ENCODE measurements around the gene GSE1.

The GSE1 gene

DNA sequence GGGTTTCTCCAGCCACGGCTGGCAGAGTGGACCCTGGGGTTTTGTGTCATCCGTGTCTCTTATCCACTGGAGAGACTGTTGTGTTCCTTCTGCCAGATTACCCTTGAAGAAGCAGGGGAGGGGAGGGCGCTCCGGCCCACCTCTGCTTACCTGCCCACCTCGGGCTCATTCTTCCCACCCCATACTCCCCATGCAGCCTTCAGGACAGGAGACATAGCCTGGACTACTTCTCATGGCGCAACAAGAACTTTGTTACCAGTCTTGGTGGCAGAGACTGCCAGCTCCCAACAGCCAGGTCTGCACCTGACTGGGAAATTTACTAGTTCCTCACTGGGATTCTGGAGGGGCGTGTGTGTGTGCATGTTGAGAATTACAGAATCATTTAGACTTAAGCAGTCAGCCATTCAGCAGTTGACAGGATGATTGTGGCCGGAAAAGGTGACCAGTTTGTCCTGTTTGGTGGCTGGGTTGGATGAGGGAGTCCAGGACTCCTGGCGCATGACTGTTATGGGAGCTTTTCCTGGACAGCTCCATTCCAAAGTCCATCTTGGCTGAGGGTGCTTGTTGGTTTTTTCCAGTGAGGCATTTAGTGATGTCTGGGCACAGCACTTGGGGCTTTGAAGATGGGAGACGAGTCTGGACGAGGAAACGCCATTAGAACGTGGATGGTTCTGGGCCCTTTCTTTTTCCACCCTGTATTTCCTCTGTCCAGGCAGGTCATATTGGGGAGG is 8.7 kb downstream of the GSE1 start:
- no peak for DNase-seq

DNA sequence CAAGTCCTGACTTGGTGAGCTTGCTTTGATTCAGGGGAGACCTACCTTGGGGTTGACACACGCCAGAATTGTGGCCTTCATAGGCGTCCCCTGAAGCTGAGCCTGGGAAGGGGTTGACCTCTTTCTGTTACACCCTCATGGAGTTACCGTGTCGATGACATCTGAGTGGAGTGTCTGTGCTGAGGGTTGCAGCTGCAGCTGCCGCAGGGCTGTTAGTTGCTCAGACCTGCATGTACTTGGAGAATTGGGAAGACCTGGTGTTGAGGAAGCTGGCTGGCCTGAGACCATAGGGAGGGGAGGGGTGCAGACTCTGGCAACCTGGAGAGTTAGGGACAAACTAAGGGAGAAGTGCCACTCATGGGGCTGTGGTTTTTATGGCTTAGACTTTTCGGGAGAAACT is 9.6 kb downstream of the GSE1 start:
- no peak for DNase-seq

DNA sequence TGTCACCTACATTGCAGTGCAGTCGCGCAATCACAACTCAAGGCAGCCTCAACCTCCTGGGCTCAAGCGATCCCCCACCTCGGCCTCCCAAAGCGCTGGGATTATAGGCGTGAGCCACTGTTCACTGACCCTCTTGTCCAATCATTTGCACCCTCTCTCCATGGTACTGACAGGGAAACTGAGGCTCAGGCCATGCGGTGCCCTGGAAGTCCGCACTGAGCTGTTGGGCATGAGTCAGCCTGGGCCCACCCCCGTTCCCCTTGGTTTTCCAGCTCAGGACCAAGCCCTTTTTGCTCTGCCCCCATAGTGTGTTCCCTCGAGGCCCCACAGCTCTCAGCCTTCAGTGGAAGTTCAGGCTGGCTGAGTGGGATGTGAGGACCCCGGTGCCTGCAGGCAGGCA is 10.1 kb downstream of the GSE1 start:
- DNase-seq: no peak

DNA sequence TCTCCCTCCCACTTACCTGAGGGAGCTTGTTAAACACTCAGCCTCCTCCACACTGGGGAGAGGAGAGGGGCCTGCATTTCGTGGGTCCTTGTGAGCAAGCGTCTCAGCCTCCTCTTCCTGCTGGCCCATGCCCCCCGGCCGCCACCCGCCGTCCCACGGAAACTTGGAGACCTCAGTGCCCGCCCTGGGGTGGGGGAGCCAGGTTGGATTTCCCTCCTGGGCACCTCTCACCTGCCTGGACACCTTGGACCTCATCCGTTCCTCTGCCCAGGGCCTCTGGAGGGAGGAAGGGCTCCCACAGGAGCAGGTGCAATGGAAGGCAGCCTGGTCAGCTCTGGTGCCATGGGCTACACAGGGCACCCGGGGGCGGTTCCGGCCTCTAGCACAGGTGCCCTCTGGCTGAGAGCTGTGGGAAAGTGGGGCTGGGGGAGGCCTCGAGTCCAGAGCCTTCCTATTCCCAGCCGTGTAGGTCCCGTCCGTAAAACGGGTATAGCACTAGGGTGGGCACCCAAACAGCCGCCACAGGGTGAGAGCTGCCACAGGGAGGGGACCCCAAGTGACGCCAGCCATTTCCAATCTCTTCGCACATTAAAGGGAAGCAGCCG is 11.0 kb downstream of the GSE1 start:
- no peak for DNase-seq

DNA sequence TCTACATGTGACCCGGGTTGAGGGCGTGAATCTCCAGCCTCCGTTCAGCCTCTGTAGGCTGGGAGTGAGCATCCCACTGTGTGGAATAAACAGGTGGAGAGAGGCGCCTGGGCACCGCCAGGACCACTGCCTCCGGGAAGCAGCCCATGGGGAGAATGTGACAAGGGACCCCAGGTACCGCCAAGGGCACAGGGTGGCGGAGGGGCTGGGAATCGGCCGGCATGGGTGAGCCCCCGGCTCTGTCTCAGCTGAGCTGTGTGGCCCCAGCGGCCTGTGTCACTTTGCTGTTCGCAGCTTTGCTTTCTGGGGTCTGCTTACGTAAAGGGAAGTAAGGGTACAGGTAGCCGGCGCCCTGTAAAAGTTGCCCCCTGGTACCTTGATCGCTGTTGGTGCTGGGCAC is 11.5 kb downstream of the GSE1 start:
- no peak for DNase-seq

DNA sequence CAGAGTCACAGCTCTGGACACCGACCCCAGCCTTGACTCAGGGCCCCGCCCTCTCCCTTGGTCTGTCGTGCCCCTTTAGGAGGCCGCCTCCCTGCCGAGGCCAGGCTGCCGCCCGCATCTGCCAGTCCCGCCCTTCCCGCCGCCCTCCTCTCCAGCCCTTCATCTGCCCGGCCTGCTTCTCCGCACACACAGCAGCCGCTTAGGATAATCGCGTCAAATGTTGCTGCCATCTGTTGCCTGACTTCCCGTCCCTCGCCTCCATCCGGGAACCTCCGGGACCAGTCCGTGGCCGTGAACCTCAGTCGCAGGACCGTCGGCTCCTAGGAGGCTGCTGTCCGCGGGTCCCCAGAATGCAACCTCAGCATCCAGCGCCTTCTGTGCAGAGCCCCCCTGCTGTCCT is 11.9 kb downstream of the GSE1 start:
- DNase-seq: no peak

DNA sequence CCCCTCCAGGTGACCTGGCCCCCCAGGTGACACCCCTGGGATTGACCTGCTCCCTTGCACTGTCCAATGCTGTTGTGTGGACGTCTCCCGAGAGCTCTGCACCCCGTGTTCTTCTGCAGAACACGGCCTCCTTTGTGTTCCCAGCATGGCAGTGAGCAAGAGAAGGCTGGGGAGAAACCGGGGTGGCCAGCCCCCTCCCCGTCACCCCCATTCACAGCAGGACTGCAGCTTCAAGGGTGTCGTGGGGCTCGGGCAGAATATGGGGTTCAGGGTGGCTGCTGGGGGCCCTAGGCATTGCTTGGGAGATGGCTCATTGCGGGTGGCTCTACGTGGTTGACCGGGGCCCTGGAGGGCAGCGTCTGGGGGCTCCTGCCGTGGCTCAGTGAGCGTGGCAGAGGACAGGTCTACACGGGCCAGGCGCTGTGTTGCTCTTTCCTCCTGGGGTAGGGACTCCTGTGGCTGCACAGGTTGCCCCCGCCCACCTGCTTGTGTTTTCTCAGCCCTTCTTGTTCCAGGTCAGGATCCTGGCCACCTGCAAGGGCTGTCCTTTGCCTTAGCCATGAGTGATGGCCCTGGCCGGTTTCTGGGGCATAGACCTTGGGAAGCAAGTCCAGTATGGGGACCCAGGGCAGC is 12.5 kb downstream of the GSE1 start:
- DNase-seq: no peak

DNA sequence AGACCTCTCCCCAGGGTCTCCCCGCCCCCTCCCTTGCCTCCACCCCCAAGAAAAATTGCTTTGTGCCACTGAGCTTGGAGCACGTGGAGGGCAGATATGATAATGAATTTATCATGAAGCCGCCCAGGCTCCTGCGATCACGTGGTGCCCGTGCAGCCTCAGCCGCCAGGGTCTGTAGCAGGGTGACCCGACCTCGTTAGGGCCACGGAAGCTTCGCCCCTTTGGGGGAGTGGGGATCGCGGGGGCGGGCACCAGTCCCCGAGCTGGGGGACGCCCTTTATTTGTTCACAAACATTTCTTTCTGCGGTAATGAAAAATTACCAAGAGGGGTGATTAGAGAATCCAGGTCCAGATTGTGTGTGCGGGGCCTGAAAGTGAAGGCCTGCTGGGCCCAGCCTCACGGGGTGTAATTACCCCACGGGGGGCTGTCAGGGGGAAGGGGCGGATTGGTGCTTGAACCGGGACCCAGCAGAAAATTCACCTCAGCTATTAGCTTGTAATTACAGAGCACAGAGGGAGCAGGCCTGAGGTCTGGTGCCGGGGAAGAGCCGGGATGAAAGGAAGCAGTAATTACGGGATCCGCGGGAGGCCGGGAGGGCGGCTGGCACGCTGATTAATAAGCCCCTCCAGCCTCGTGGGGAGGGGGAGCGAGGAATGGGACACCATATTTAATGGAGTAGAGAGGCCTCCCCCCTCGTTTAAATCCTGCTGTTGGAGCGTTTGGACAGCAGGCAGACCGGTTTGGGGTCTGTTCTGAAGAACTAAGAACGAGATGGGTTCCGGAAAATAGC is 13.3 kb downstream of the GSE1 start:
- DNase-seq: no peak

DNA sequence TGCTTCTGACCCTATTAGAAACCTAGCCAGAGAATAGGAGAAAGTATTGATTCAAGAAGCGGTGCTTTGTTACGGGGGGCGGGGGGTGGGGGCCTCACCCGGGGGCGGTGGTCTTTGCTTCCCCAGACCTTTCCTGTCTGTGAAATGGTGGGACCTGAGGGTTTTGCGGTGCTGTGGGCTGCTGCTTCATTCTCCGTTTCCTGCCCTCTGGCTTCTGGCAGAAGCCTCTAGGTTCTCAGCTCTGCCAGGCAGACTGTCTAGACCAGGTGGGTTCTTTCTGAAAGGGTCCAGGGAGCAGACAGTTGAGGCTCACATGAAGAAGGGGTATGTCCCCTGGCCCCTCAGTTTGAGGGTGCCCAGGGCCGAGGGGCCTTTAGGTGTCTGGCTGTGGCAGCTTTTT is 14.0 kb downstream of the GSE1 start:
- DNase-seq: no peak

DNA sequence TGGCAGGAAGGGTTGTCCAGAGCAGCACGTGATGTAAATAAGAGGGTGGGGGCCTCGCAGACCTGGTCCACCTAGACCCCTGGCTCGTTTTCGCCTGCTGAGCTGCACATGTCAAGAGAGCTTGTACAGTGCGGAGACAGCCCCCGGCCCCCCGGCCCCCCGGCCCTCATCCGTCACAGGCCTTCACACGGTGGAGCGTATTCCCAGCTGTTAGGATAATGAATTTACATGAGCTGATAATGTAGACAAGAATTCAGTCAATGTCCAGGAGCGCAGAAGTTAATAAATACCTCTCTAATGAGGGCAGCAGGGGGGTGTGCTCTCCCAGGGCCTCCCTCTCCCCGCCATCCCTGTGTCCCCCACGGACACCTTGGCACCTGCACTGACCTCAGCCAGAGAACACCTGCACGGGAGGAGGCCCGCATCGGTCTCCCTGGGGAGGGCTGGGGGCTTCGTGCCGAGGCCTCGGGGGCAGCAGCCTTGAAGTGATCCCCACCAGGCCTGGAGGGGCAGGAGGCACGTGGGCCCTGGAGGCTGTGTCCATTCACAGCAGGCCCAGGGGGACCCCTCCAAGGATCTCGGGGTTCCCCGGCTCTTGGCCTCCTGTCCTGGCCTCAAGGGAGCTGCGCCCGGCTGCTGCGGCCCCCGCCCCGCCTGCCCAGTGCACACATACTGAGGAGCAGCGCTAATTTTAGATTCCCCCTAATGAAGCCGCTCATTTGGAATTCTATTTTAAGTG is 14.6 kb downstream of the GSE1 start:
- no peak for DNase-seq

DNA sequence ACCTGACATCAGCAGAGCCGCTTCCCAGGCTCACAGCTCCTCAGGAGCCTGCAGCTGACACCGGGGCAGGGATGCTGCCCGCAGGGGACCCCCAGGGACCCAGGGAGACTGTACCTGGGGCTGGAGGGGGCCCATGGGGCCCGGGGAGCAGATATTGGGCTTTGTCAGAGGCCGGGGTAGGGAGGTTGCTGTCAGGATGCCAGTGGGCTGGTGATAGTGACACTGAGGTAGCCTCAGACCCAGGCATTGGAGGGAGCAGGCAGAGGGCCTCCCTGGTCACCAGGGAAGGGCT is 15.1 kb downstream of the GSE1 start:
- DNase-seq: no peak

DNA sequence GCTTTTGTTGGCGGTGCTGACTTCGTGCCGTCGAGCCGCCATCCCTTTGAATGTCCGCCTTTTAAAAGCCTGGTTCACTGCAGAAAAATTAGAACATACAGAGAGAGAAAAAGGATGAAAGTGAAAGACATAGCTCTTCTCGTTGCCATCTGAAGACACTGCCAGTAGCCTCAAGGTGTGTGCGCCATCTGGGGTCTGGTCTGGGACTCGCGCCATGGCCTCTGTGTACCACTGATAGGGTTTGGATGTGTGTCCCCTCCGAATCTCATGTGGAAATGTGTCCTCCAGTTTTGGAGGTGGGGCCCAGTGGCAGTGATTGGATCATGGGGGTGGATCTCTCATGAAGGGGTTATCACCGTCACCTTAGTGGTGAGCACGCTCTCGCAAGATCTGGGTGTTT is 15.5 kb downstream of the GSE1 start:
- DNase-seq: no peak

DNA sequence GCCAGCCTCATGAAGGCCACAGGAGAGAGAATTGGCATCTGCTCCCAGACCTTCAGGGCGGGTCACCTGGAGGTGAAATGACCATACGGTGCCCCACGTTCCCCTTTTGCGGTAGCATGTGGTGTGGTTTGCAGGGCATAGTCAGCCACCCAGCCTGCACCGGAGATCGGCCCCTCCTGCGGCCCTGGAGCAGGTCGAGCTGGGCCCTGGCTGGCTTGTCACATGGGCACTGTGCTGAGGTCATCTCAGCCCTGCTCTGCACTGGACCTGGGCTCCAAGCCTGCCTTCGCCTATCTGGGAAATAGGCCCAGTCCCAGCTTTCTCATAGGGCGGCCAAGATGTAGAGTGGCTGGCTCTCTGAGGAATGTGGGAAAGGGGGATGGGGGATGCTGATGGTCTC is 16.2 kb downstream of the GSE1 start:
- DNase-seq: no peak

DNA sequence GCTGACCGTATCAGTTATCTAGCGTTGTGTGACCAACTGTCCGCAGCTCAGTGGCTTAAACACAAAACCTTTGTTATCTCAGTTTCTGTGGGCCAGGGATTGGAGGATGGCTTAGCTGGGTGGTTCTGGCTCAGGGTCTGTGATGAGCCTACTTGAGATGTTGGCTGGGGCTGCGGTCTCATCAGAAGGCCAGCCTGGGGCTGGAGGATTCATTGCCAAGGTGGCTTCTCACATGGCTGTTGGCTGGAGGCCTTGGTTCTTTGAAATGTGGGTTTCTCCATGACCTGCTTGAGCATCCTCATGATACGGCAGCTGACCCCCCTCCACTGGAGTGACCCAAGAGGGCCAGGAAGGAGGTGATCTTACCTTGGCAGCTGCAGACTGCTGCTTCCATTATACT is 16.7 kb downstream of the GSE1 start:
- no peak for DNase-seq

DNA sequence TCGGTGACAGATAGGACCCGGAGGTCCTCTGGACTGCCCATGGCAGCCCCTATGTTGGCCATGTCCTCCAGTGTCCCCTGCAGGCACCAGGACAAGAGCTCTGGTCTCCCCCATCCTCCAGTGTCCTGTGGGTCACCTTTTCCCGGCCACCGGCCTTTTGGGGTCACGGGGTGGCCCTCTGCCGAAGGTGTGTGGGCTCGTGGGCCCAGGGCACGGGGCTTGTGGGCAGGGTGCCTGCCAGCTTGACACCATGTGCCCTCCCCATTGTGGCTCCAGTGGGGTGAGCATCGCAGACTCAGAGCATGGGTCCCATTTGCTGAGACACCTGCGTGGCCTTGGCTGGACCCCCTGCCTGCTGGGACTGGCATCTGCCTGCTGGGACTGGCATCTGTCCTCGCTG is 18.1 kb downstream of the GSE1 start:
- DNase-seq: no peak

DNA sequence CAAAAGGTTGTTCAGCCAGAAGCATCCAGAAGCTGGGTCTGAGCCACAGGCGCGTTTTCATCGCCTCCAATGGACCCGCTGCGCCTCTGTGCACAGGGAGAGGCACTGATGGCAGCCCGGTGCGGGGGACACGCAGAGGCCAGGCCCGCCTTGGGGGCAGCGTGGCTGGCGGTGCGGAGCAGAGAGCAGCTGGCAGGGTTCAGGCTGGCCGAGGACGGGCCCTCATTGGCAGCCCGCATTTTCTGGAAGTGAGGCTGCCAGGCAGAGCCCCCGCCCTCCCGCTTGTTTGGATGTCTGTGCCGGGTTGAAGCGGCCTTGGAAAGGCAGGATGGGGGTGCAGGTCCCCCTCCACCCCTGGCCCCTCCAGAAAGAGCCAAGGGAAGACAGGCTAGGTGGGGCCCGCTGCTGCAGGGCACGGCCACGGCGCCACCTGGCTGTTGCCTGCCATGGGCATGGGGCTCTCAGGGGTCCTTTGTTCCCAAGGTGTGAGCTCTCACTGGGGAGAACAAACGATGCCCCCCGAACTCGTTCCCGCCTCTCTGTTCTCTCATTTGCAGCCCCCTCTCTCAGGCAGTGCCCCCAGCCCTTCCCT is 18.8 kb downstream of the GSE1 start:
- no peak for DNase-seq

DNA sequence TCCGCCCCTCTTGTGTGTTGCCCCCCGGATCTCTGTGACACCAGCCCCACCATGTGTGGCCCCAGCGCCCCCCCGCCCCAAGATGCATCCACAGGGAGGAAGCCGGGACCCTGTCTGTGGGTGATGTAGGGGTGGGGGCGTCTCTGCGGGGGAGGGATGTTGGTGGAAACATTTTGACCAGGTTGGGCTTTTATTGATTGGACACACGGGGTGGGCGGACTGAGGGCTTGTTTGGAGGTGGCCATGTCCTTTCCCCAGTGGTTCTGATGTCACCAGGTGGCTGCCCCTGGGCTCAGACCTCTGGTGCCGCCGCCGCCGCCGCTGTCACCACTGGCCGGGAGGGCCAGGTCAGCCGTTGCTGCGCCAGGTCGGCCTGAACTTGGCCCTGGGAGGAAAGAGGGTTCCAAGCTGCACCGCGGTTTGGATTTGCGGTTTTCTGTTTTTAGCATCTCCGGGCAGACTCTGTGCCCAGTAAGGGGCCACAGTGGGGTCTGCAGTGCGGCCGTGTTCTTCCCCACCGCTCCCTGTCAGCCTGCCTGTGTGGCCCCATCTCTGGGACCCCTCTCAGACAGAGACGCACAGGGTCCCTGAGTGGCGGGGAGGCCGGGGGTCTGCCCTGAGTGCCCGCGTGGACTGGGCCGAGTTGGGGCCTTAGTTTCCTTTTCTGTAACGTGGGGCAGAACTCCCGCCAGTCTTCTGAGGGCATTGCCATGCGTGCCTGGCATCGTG is 19.8 kb downstream of the GSE1 start:
- no peak for DNase-seq

DNA sequence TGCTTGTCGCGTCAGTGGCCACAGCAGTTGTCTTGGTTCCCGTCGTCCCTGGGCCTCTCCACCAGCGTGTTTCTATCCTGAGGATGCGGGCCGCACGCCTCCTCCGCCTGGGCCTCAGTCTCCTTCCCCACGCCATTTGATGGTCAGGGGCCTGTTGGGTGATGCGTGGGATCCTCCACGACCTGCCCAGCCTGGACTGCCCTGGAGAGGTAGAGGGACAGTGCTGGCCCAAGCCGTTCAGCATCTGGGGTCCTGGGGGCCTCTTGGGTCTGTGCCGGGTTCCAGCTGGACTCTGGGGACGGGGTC is 20.3 kb downstream of the GSE1 start:
- no peak for DNase-seq

DNA sequence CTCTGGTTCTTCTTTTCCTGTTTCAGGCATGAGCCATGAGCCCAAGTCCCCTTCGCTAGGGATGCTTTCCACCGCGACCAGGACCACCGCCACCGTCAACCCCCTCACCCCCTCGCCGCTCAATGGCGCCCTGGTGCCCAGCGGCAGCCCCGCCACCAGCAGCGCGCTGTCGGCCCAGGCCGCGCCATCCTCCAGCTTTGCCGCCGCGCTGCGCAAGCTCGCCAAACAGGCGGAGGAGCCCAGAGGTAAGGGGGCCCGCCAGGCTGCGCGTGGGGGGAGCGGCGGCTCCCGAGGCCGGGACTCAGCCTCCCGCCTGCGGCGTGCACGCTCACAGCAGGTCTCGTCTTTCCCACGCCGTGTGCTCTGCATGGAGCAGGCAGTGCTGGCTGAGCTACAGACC is 20.8 kb downstream of the GSE1 start:
- DNase-seq: no peak

DNA sequence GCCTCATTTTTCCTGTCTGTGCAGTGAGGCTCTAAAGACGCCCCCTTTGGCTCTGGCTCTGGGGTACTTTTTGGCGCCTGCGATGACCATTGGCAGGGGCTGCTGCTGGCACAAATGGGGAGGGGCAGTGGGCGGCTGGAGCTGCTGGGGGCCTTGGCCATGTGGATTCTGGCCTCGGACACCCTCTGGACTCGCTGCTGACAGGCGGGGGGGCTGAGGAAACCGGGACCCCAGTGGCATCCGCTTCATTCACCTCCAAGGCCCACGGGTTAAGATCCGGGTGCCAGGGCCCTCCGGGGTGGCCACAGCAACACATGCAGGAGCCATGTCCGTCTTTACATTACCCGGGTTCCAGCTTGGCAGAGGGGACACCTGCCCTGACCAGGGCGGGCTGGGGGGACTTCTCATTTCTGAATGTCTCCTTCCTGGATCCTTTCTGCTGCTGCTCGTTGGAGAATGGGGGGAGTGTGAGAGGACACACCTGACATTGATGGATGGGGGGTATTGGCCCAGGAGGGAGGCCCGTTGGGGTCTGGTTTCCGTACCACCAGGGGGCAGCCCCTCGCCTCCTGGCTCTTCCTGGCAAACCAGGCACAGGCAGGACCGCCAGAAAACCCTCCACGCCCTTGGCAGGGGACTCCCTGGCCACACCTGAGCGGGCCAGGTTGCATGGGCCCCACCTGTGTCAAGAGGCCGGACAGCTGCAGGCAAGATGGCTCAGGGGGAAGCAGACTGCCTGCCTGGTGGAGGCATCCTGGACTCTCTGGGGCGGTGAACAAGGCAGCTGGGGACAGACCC is 21.8 kb downstream of the GSE1 start:
- DNase-seq: no peak

DNA sequence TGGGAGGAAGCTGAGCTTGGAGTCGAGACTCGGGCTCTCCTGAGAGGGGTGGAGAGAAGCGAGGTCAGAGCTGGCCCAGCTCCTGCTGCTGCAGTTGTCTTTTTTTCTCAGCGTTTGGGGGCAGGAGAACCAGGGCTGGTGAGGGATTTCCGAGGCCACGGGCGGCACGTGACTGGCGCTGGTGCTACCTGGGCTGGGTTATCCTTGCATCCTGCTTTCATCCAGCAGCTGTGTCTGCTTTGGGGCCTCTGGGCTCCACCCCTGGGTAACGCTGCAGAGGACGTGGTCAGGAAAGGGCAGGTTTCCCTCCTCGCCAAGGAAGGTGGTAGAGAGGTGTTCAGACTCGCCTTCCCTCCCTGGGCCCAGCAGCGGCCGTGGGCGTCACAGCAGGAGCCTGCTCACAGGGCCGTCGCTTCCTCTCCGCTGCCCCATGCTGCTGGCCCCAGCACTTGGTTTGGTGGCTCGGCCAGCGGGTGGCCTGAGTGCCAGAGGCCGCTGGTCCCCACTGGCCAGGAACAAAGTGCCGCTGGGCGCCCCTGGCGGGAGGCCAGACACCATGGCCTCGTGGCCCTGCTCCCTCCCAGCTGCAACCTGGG is 22.5 kb downstream of the GSE1 start:
- no peak for DNase-seq
